ENCODE results near the gene MINDY4.

MINDY4 gene

DNA sequence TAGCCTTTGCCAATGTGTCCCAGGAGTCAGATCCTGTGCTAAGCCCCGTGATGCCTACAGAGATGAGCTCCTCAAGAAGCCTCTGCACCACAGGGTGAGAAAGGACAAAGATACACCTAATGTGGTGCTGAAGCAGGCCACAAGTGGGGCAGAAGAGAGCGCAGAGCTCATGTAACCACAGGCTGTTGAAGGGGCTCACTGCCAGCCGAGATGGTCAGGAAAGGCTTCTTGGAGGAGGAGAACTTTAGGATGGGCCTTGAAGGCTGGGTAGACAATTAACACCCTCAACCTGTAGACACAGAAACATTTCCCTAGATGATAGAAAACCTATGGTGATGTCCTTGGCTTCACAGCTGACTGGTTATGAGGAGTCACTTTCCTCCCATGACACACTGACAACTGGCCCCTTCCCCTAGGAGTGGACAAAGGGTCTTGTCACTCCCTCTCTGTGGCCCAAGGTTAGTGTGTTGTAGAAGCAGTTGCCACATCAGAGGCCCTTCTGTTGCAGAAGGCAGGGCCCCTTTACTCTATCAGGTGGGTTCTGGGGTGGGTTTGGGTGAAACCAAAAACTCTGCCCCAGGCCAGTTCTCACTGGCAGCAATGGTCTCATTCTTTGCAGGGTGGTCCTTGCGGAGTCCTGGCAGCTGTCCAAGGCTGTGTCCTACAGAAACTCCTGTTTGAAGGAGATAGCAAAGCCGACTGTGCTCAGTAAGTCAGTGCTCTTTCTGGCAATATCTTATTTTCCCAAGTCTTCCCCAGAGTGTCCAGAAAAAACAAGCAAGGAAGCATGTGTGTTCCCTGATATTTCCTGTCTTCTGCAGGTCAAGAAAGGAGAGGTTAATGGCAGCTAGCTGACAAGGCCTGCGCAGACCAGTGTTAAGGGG is 69.2 kb downstream of the MINDY4 start:
- peak; percentile 29 for DNase-seq

DNA sequence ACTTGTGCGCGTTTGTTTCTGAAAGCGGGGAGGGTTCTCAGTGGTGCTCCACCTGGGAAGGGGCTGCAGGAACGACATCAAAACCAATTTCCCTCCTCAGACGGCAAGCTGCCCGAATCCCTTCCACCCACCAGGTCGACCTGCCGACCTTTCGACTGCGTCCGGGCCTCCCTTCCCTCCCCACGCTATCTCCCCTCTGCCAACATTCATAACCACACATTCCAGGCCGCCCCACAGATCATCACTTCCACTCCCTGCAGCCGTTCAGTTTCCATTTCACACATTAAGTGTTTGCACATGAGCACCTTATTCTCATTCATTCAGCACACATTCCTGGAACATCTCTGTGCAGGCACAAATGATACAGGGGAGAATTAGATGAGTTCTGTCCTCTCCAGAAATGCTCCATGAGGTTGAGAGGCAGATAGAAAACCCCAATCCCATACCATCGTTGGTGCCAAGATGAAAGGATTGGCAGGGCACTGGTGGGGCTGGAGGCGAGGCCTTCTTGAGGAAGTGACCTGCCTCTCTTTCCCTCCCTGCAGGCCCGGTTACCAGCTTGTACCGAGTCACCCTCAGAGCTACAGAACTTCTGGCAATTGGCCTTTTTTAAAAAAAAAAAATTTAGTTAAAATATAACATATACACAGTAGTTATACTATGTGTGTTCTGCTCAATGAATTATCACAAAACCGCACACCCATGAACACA is 70.0 kb downstream of the MINDY4 start:
- DNase-seq = peak; percentile 23

- DNase-seq = peak; percentile 35
Measured at GRCh38 chr7:30841801-30842541, 70.8 kb downstream of the MINDY4 start.

GRCh38 chr7:30842542-30843451 is 71.6 kb downstream of the MINDY4 start:
- DNase-seq = peak; percentile 35

- no peak for DNase-seq
Measured at GRCh38 chr7:30843741-30844482, 72.7 kb downstream of the MINDY4 start.

GRCh38 chr7:30844483-30844874 is 73.3 kb downstream of the MINDY4 start:
- no peak for DNase-seq

DNA sequence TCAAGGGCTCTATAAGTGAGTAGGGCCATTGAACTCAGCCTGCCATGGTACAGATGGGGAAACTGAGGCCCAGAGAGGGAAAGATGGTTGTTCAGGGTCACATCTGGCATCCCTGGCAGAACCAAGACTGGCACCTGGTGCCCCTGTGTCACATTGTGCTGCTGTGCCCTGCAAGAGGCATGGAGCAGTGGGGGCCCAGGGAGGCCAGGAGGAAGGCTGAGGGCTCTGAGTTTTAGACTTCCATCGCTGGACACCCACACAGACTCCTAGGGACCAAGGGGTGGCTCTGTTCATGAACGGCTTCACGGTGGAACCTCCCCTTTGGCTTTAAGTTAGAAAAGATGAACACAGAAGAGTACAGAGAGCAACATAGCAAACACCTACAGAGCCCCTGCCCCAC is 73.7 kb downstream of the MINDY4 start:
- DNase-seq = no peak

- no peak for DNase-seq
Measured at GRCh38 chr7:30845426-30846135, 74.4 kb downstream of the MINDY4 start.

DNA sequence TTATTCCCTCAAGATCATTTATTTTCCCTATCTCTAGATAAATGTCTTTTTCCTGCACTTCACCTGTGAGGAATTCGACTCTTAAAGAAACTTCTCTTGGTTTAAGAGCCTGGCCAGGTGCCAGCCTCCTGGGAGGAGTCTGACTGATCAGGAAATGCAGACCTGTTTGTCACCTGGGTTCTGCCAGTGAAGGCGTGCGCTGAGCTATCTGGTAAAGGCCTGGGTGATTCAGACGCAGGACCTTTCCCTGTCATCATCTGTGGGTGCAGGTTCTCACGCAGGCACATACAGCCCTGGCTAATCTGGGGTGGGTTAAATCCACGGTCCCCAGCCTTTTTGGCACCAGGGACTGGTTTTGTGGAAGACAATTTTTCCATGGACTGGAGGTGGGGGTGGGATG is 75.2 kb downstream of the MINDY4 start:
- DNase-seq = no peak

- no peak for DNase-seq
Measured at GRCh38 chr7:30848121-30848855, 77.1 kb downstream of the MINDY4 start.

GRCh38 chr7:30849565-30849964 is 78.3 kb downstream of the MINDY4 start:
- no peak for DNase-seq

DNA sequence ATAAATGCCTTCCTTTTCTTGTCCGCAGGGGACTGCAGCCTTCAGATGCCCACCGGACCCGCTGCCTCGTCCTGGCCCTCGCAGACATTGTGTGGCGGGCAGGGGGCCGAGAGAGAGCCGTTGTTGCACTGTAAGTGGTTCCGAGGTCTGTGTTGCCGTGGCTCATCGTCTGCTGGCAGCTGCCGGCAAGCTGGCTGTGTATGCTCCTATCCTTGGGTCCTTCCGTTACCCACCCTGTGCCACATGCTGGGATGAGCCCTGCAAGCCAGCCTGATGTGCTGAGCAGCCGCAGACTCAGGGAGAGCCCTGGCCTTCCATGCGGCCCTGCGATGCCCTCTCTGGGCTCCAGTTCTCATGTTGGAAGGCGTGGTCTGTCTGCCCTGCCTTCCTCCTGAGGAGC is 79.2 kb downstream of the MINDY4 start:
- no peak for DNase-seq

GRCh38 chr7:30851651-30852307 is 80.6 kb downstream of the MINDY4 start:
- no peak for DNase-seq

DNA sequence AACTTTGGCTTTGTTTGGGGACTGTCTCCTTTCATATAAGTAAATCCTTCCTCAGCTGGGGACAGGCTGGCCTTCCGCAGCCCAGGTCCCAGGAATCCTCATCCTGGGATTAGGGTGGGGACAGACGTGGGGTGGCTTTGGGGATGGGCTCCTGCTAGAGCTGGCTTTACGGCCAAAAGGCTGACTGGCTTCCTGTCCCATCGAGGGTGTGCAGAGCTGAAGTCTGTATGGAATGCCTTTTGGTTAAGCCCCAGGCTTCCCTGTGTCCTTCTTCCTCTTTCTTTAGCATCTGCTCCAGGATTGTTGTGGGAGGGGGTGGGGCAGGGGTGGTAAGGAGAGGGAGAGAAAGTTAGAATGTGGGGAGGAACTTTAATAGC is 81.1 kb downstream of the MINDY4 start:
- DNase-seq = no peak

DNA sequence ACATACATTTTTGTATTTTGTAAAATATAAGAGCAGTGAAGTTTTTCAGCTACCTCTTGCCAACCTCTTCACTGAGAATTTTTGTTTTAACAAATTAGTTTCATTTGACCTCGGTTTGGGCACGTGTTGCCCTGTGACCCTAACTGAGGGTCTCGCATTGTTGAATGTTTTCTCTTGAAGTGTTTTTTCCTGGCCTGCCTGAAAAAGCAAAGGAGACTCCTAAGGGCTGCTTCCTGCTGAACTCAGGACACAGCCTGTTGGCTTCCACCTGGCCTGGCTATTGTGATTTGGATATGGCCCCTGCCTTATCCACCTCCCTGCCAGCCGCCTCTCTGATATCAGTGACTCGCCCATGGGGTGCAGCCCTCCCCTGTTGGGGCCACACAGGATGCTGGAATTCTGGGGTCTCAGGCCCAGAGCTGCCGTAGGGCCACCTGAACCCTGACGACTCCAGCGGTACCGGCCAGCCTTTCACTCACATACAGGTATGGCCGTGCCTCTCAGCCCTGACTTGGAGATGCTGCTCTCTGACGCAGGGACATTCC is 81.6 kb downstream of the MINDY4 start:
- DNase-seq = no peak

DNA sequence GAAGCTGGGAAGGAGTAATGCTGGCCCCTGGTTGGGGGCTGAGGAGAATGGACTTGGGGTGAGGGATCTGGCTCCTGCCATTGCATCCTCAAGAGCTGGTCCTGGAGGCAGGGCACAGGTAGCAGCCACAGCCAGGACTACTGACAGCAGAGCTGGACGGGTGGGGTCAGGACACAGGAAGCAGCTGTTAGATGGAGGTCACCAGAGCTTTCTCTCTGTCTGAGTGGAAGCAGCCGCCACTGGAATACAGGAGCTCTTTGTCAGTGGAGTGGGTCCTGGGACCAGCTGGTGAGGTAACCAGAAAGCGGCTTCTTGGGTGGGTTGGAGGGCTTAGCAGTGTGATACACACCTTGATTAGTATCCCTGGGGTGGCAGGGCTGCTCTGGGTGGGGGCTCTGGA is 82.4 kb downstream of the MINDY4 start:
- no peak for DNase-seq

DNA sequence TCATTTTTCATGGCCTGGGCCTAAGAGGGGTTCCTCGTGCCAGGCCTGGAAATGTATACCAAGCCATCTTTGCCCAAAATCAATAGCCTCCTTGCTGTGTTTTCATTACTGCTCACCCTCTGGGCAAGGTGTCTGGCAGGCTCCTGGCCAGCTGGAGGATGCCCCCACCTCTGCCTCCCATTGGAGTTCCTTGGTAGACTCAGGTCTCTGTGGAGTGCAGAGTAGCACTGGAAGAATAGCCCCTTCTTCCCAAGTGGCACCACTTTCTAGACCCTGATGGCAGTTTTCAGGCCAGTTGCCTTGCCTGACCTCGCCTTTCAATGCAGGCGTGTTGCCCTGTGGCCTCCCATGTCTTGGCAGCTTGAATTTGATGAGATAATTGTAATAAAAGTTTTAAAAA is 84.7 kb downstream of the MINDY4 start:
- no peak for DNase-seq

- DNase-seq = no peak
Measured at GRCh38 chr7:30858576-30858975, 87.4 kb downstream of the MINDY4 start.

- no peak for DNase-seq
Measured at GRCh38 chr7:30859202-30859939, 88.2 kb downstream of the MINDY4 start.
